ENCODE data around the gene CCDC87.

GRCh38 chr11:66614073-66614472, 21.2 kb upstream of the CCDC87 start:
- TF ChIP-seq POLR2A (IDR thresholded peaks at IDR 0.05; ENCODE audit: low read depth, low read length) (no peak), POLR2AphosphoS5 (IDR thresholded peaks at IDR 0.05; ENCODE audit: low read depth, low read length) (no peak), TAF1 (IDR thresholded peaks at IDR 0.05; ENCODE audit: borderline replicate concordance, low read depth, low read length) (no peak)

Data from GM12892 (cell line).